ENCODE data around the gene SCGB2A2.

GRCh38 chr11:62253999-62254542 is 15.9 kb upstream of the SCGB2A2 start:
- TF ChIP-seq POLR2A (IDR thresholded peaks at IDR 0.05) (no peak), CTCF (IDR thresholded peaks at IDR 0.05) (no peak)
